Thyroid gland (tissue), 4 donors: ENCODE results near the gene PPP1R15A. TPM values are rescaled to one million over a fixed set of nuclear protein-coding genes. Genes with fewer than 3 reads are reported as not detected.

Experiments
- DNase-seq, 2 donors: peaks; one replicate each; pipeline ENCODE4 v3.0.0-alpha.2; 2019
- H3K27ac ChIP-seq, 3 donors: fragments of 200-600 bp; sonication (generic); 1 replicate in 2 of 3; 2 replicates in 1 of 3; pipeline ENCODE4 v1.5.1; 2016 to 2019; ENCODE audit warnings: mild to moderate bottlenecking in 1 of 3, moderate library complexity in 1 of 3
- H3K27me3 ChIP-seq: fragments of 200-600 bp; sonication (generic); one replicate; pipeline ENCODE4 v1.5.1; 2019
- H3K36me3 ChIP-seq, 2 donors: fragments of 200-600 bp; sonication (generic); one replicate each; pipeline ENCODE4 v1.5.1; 2016 to 2019
- H3K4me1 ChIP-seq, 2 donors: fragments of 200-600 bp; sonication (generic); one replicate each; pipeline ENCODE4 v1.5.1; 2017 to 2019
- H3K4me3 ChIP-seq, 3 donors: fragments of 200-600 bp; sonication (generic); replicated peaks in 1 of 3; 1 replicate in 2 of 3; 2 replicates in 1 of 3; pipeline ENCODE4 v1.5.1; 2016; ENCODE audit warnings: mild to moderate bottlenecking in 1 of 3
- H3K9me3 ChIP-seq: fragments of 200-600 bp; sonication (generic); one replicate; pipeline ENCODE4 v1.5.1; 2017
- CTCF ChIP-seq, 6 experiments: fragments of 200-600 bp in 3 of 6; fragments of 450-650 bp in 3 of 6; sonication (generic) in 3 of 6; IDR thresholded peaks; one replicate each; pipeline ENCODE4 v1.5.1; 2016 to 2019; ENCODE audit warnings: antibody characterized with exemption in 6 of 6, mild to moderate bottlenecking in 2 of 6, inconsistent platforms in 1 of 6, moderate library complexity in 1 of 6
- POLR2A ChIP-seq, 2 donors: fragments of 450-650 bp; IDR thresholded peaks; one replicate each; pipeline ENCODE4 v1.6.1; 2017; ENCODE audit warnings: antibody characterized with exemption in 2 of 2, mild to moderate bottlenecking in 2 of 2, moderate library complexity in 1 of 2
- WGBS, 2 donors: methylation state at CpG; one replicate each; pipeline ENCODE4 v1.1.5; 2017; 5-methylcytosine and 5-hydroxymethylcytosine counted together
- intact Hi-C: fragments of 100-400 bp; cut with DNase I; formaldehyde crosslinking; loops from one replicate; pipeline ENCODE4 v1.15.1; 2023
- total RNA-seq, 4 donors: library from RNA; depleted of rRNA; stranded (reverse); fragments of >200 nt; gene quantifications; one replicate each; pipeline ENCODE4 v1.2.3, GENCODE V29; 2016

The PPP1R15A gene
- total RNA-seq, 4 donors from 2014 or later: 18.7 to 31.7 (median 24.2) TPM

DNA sequence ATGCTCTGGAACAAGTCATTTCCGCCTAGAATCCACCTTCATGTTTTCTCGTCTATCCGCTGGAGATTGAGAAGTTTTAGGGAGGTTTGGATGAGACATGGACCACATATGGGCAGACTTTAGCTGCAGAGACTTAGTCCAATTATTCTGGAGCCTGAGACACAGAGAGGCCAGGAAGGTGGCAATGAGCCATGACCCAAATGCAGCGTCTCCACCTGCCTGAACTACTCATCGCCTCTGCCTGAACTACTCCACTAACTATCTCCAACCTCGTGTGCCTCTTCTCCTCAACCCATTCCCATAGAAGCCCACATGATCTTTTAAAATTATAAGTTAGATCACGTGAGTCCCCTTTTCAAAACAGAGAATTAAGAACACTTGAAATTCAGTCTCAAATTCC lies 9.4 kb upstream of the PPP1R15A start:
- H3K4me1 ChIP-seq: peaks cover 13 to 22% of the 10 kb centered on the region in 2 donors
- intact Hi-C loops: loop anchor here (10.0 kb wide), 1 partner anchor 112 kb away; no protein-coding TSS in a partner anchor
- 60% methylated on average over 7 of the region's 7 CpGs for WGBS, 2 donors

DNA sequence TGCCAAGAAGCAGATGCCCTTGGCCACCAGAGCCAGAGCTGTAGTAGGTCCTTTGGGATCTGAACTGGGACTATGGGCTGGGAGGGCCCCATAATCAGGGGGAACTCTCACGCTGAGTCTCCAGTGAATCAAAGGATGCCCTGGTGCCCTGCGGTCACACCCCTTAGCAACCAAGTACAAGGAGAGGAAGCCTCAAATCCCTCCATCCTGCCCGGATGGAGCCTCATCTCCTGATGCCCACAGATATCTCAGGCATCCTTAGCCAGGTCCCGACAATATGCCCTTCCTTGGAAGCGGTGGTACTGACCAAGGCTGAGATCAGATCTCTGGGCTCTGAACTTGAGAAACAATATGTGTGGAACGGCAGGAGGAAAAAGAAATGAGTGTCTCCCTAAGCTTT lies 5.5 kb upstream of the PPP1R15A start:
- H3K27me3 ChIP-seq: no peaks in the 10 kb centered on the region
- no peak overlapping the region for H3K4me3 ChIP-seq
- DNase-seq: no peak
- H3K9me3 ChIP-seq: no peaks in the 10 kb centered on the region
- no peak for TF ChIP-seq CTCF (IDR thresholded peaks at IDR 0.05)
- peak overlapping the region in 1 of 3 donors; percentile 77 for H3K27ac ChIP-seq
- H3K36me3 ChIP-seq: no peaks in the 10 kb centered on the region
- peaks cover 13 to 30% of the 10 kb centered on the region in 2 donors for H3K4me1 ChIP-seq
- WGBS, 2 donors: 57 to 66% methylated on average over 5 of the region's 6 CpGs
- intact Hi-C loops: loop anchor here (10.0 kb wide), 1 partner anchor 108 kb away; no protein-coding TSS in a partner anchor

More for the DNA sequence above, 9.4 kb upstream of the PPP1R15A start:
- no peaks in the 10 kb centered on the region for H3K36me3 ChIP-seq
- no peak for TF ChIP-seq CTCF (IDR thresholded peaks at IDR 0.05)
- no peak for TF ChIP-seq POLR2A (IDR thresholded peaks at IDR 0.05)
- H3K27ac ChIP-seq: no peak overlapping the region
- no peaks in the 10 kb centered on the region for H3K27me3 ChIP-seq
- no peaks in the 10 kb centered on the region for H3K9me3 ChIP-seq
- no peak for DNase-seq
- no peak overlapping the region for H3K4me3 ChIP-seq

GRCh38 chr19:48867123-48867745 lies 5.0 kb upstream of the PPP1R15A start:
- intact Hi-C loops: loop anchor here (10.0 kb wide), 1 partner anchor 108 kb away; no protein-coding TSS in a partner anchor
- 65 to 73% methylated on average over 14 of the region's 14 CpGs for WGBS, 2 donors
- DNase-seq: no peak
- H3K4me1 ChIP-seq: peaks cover 13 to 30% of the 10 kb centered on the region in 2 donors
- peak overlapping the region in 1 of 3 donors; percentile 14 for H3K4me3 ChIP-seq
- no peaks in the 10 kb centered on the region for H3K27me3 ChIP-seq
- H3K27ac ChIP-seq: peak overlapping the region; percentile 6 to 85 (median 77)
- no peaks in the 10 kb centered on the region for H3K36me3 ChIP-seq
- TF ChIP-seq CTCF (IDR thresholded peaks at IDR 0.05) (no peak), POLR2A (IDR thresholded peaks at IDR 0.05) (no peak)
- no peaks in the 10 kb centered on the region for H3K9me3 ChIP-seq

DNA sequence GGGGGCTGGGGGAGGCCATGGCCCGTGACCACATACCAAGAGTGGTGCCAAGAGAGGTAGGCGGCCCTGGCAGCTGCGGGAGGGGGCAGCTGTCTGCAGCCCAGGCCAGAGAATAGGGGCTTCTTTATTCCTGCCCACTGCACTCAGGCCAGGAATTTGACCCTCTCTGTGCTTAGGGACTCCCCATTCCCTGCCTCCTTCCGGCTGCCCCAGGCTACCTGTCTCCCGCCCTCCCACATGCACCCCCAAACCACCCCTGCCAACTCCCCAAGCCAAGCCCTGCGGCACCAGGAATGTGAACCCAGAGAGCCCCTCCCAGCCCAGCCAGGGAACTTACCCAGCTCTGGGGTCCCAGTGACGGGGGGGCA lies 4.5 kb upstream of the PPP1R15A start:
- DNase-seq: no peak
- intact Hi-C loops: loop anchor here (10.0 kb wide), 1 partner anchor 107 kb away; no protein-coding TSS in a partner anchor
- Histone ChIP-seq H3K9me3 (no peaks in the 10 kb centered on the region), H3K27me3 (no peaks in the 10 kb centered on the region), H3K4me1 (peaks cover 13 to 30% of the 10 kb centered on the region in 2 donors), H3K27ac (peak overlapping the region; percentile 6 to 85 (median 77)), H3K36me3 (no peaks in the 10 kb centered on the region), H3K4me3 (peak overlapping the region in 1 of 3 donors; percentile 14)
- WGBS, 2 donors: 37 to 41% methylated on average over 7 of the region's 7 CpGs
- no peak for TF ChIP-seq POLR2A (IDR thresholded peaks at IDR 0.05)
- TF ChIP-seq CTCF (IDR thresholded peaks at IDR 0.05): no peak
